ENCODE measurements around the gene COPG1. TPM values are rescaled to one million over a fixed set of nuclear protein-coding genes. Genes with fewer than 3 reads are reported as not detected.
"Not testable (repeated sequence)": the region's sequence is repeated elsewhere in the genome, so short reads cannot be mapped to it uniquely, and the experiment has no call there.

COPG1 gene
- total RNA-seq, 4 donors from 2014 or later, result 72.6 to 124 (median 88.1) TPM

- no peaks in the 10 kb centered on the region for H3K27me3 ChIP-seq
- 72 to 73% methylated on average over 5 of the region's 5 CpGs for WGBS, 2 donors
- H3K4me1 ChIP-seq, result peaks cover 0 to 36% (median 13%) of the 10 kb centered on the region in 4 donors
- TF ChIP-seq POLR2A (IDR thresholded peaks at IDR 0.05), result no peak
- no peak for TF ChIP-seq EP300 (IDR thresholded peaks at IDR 0.05)
- no peak for TF ChIP-seq CTCF (IDR thresholded peaks at IDR 0.05)
- peak overlapping the region in 2 of 4 donors; percentile 68 to 73 for H3K27ac ChIP-seq
- no peak overlapping the region for H3K4me3 ChIP-seq
- DNase-seq (ENCODE audit: low spot score in 2 of 2), result no peak
- H3K36me3 ChIP-seq, result peaks cover 0 to 11% (median 0%) of the 10 kb centered on the region in 3 donors
- H3K9me3 ChIP-seq, result no peaks in the 10 kb centered on the region
Observed at GRCh38 chr3:129245141-129245540, 4.3 kb upstream of the COPG1 start.

- TF ChIP-seq CTCF (IDR thresholded peaks at IDR 0.05) (peak; percentile 84 to 94 (median 89)), EP300 (IDR thresholded peaks at IDR 0.05) (peak; percentile 25 to 51)
- 19% methylated on average over 11 of the region's 11 CpGs for WGBS, 2 donors
- Histone ChIP-seq H3K27ac (peak overlapping the region in 2 of 4 donors; percentile 68 to 73), H3K36me3 (peaks cover 0 to 11% (median 0%) of the 10 kb centered on the region in 3 donors), H3K4me1 (peaks cover 0 to 37% (median 16%) of the 10 kb centered on the region in 4 donors)
- H3K9me3 ChIP-seq, H3K27me3 ChIP-seq, H3K4me3 ChIP-seq: not testable (repeated sequence)
- peak; percentile 35 to 76 for DNase-seq (ENCODE audit: low spot score in 2 of 2)
Observed at GRCh38 chr3:129245641-129246306, 3.6 kb upstream of the COPG1 start.

GRCh38 chr3:129246636-129247035, 2.8 kb upstream of the COPG1 start:
- Histone ChIP-seq H3K4me3 (no peak overlapping the region), H3K4me1 (peaks cover 0 to 46% (median 20%) of the 10 kb centered on the region in 4 donors), H3K9me3 (no peaks in the 10 kb centered on the region), H3K36me3 (peaks cover 0 to 12% (median 0%) of the 10 kb centered on the region in 3 donors), H3K27me3 (no peaks in the 10 kb centered on the region), H3K27ac (no peak overlapping the region)
- TF ChIP-seq EP300 (IDR thresholded peaks at IDR 0.05) (no peak), CTCF (IDR thresholded peaks at IDR 0.05) (no peak), POLR2A (IDR thresholded peaks at IDR 0.05) (no peak)
- no peak for DNase-seq (ENCODE audit: low spot score in 2 of 2)

GRCh38 chr3:129248286-129248979, 973 bp upstream of the COPG1 start:
- WGBS, 2 donors, result 46 to 48% methylated on average over 21 of the region's 21 CpGs

More at GRCh38 chr3:129248286-129248979, 973 bp upstream of the COPG1 start:
- Histone ChIP-seq H3K9me3 (no peaks in the 10 kb centered on the region), H3K4me3 (peak overlapping the region; percentile 79 to 96 (median 82)), H3K36me3 (peaks cover 0 to 19% (median 14%) of the 10 kb centered on the region in 3 donors), H3K4me1 (peaks cover 0 to 56% (median 20%) of the 10 kb centered on the region in 4 donors), H3K27me3 (no peaks in the 10 kb centered on the region), H3K27ac (peak overlapping the region; percentile 37 to 93 (median 90))
- TF ChIP-seq CTCF (IDR thresholded peaks at IDR 0.05) (no peak), EP300 (IDR thresholded peaks at IDR 0.05) (no peak), POLR2A (IDR thresholded peaks at IDR 0.05) (no peak)
- DNase-seq (ENCODE audit: low spot score in 2 of 2), result no peak
